ENCODE results near the gene GANAB.
"Not testable (repeated sequence)": the region's sequence is repeated elsewhere in the genome, so short reads cannot be mapped to it uniquely, and the experiment has no call there.

The GANAB gene

DNA sequence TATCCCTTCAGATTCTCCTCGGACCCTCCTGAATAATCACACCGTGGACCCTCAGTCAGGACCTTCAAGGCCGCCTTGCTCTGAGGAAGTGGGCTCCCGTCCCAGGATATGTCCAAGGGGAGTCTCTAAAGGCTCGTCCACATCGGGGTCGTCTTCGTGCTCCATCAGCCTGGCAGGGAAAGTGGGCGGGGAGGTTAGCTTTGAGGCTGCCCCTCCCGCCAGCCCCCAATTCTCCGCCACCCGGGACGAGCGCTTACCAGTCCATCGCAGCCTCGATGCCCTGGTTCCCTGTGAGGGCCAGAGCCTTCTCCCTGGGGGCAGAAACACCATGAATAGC is 32.0 kb upstream of the GANAB start:
- Histone ChIP-seq H3K36me3 (ENCODE audit: insufficient read depth, low read length) (peaks cover 17% of the 10 kb centered on the region), H3K27me3 (ENCODE audit: control insufficient read depth in 1 of 2, insufficient read depth in 2 of 2, low read length in 2 of 2) (no peaks in the 10 kb centered on the region), H3K4me1 (ENCODE audit: insufficient read depth, low read length) (peaks cover 12% of the 10 kb centered on the region), H3K9me3 (ENCODE audit: low read length) (no peaks in the 10 kb centered on the region), H3K4me3 (ENCODE audit: low read depth in 1 of 2, low read length in 2 of 2) (peak overlapping the region; percentile 67 to 88), H3K27ac (ENCODE audit: low read depth, low read length) (peak overlapping the region; percentile 89), H3K9ac (ENCODE audit: low read length) (peak overlapping the region; percentile 84)

- no peak overlapping the region for H3K27ac ChIP-seq (ENCODE audit: low read depth, low read length)
- no peaks in the 10 kb centered on the region for H3K9me3 ChIP-seq (ENCODE audit: low read length)
- H3K4me1 ChIP-seq (ENCODE audit: insufficient read depth, low read length) = peaks cover 19% of the 10 kb centered on the region
- H3K27me3 ChIP-seq (ENCODE audit: control insufficient read depth in 1 of 2, insufficient read depth in 2 of 2, low read length in 2 of 2) = no peaks in the 10 kb centered on the region
- peak overlapping the region in 1 of 2 donors; percentile 88 for H3K4me3 ChIP-seq (ENCODE audit: low read depth in 1 of 2, low read length in 2 of 2)
- H3K9ac ChIP-seq (ENCODE audit: low read length) = peak overlapping the region; percentile 84
- peaks cover 17% of the 10 kb centered on the region for H3K36me3 ChIP-seq (ENCODE audit: insufficient read depth, low read length)
Measured at GRCh38 chr11:62677714-62678113, 31.3 kb upstream of the GANAB start.

DNA sequence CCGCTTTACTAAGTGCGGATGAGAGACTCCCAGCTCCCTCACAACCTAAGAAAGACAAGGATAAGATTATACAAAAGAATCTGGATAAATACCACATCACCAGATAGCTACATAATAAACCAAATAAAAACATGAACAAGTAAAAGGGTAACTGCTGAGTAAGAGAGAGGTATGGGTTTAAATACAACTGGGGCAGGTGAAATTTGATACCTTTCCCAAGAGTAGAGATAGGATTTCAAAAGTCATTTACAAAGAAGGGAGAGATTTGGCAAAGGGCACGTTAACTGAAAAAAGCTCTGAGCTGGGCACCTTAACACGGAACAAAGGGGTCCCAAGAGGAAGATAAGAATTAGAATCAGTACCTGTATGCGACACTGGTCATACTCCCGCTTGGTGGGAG is 30.7 kb upstream of the GANAB start:
- Histone ChIP-seq H3K9me3 (ENCODE audit: low read length) (no peaks in the 10 kb centered on the region), H3K4me1 (ENCODE audit: insufficient read depth, low read length) (peaks cover 22% of the 10 kb centered on the region), H3K4me3 (ENCODE audit: low read depth in 1 of 2, low read length in 2 of 2) (no peak overlapping the region), H3K36me3 (ENCODE audit: insufficient read depth, low read length) (peaks cover 17% of the 10 kb centered on the region), H3K9ac (ENCODE audit: low read length) (no peak overlapping the region), H3K27me3 (ENCODE audit: control insufficient read depth in 1 of 2, insufficient read depth in 2 of 2, low read length in 2 of 2) (no peaks in the 10 kb centered on the region), H3K27ac (ENCODE audit: low read depth, low read length) (no peak overlapping the region)

GRCh38 chr11:62676698-62677097 is 30.3 kb upstream of the GANAB start:
- Histone ChIP-seq H3K9ac (ENCODE audit: low read length) (no peak overlapping the region), H3K27me3 (ENCODE audit: control insufficient read depth in 1 of 2, insufficient read depth in 2 of 2, low read length in 2 of 2) (no peaks in the 10 kb centered on the region), H3K27ac (ENCODE audit: low read depth, low read length) (no peak overlapping the region), H3K9me3 (ENCODE audit: low read length) (no peaks in the 10 kb centered on the region), H3K4me3 (ENCODE audit: low read depth in 1 of 2, low read length in 2 of 2) (no peak overlapping the region), H3K4me1 (ENCODE audit: insufficient read depth, low read length) (peaks cover 22% of the 10 kb centered on the region), H3K36me3 (ENCODE audit: insufficient read depth, low read length) (peaks cover 17% of the 10 kb centered on the region)

DNA sequence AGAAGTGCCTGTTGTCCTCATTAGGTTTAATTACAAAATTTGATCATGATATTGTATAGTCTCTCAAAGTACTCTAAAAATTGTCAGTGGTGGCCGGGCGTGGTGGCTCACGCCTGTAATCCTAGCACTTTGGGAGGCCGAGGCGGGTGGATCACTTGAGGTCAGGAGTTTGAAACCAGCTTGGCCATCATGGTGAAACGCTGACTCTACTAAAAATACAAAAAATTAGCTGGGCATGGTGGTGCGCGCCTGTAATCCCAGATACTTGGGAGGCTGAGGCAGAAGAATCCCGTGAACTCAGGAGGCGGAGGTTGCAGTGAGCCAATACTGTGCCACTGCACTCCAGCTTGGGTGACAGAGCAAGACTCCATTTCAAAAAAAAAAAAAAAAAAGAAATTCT is 29.0 kb upstream of the GANAB start:
- H3K4me1 ChIP-seq (ENCODE audit: insufficient read depth, low read length) = peaks cover 22% of the 10 kb centered on the region
- H3K27ac ChIP-seq (ENCODE audit: low read depth, low read length) = not testable (repeated sequence)

GRCh38 chr11:62673196-62673525 is 26.7 kb upstream of the GANAB start:
- Histone ChIP-seq H3K27ac (ENCODE audit: low read depth, low read length) (no peak overlapping the region), H3K27me3 (ENCODE audit: control insufficient read depth in 1 of 2, insufficient read depth in 2 of 2, low read length in 2 of 2) (no peaks in the 10 kb centered on the region), H3K9me3 (ENCODE audit: low read length) (no peaks in the 10 kb centered on the region), H3K9ac (ENCODE audit: low read length) (no peak overlapping the region), H3K4me3 (ENCODE audit: low read depth in 1 of 2, low read length in 2 of 2) (no peak overlapping the region), H3K4me1 (ENCODE audit: insufficient read depth, low read length) (peaks cover 19% of the 10 kb centered on the region), H3K36me3 (ENCODE audit: insufficient read depth, low read length) (peaks cover 17% of the 10 kb centered on the region)

More for the DNA sequence above, 29.0 kb upstream of the GANAB start:
- H3K9me3 ChIP-seq (ENCODE audit: low read length); H3K9ac ChIP-seq (ENCODE audit: low read length); H3K4me3 ChIP-seq (ENCODE audit: low read depth in 1 of 2, low read length in 2 of 2); H3K27me3 ChIP-seq (ENCODE audit: control insufficient read depth in 1 of 2, insufficient read depth in 2 of 2, low read length in 2 of 2): not testable (repeated sequence)
- peaks cover 17% of the 10 kb centered on the region for H3K36me3 ChIP-seq (ENCODE audit: insufficient read depth, low read length)

GRCh38 chr11:62671608-62672389 is 25.4 kb upstream of the GANAB start, which contains the start of the genes LBHD1 and UQCC3:
LBHD1 (minus strand) TSS chr11:62672267; CDS start chr11:62670031, 2,236 bp downstream.
UQCC3 (plus strand) TSS chr11:62671673; CDS start chr11:62671746, 73 bp downstream.
- Histone ChIP-seq H3K9ac (ENCODE audit: low read length) (peak within 1 kb of the TSS; percentile 62), H3K27ac (ENCODE audit: low read depth, low read length) (peak within 1 kb of the TSS; percentile 94), H3K4me3 (ENCODE audit: low read depth in 1 of 2, low read length in 2 of 2) (peak within 1 kb of the TSS; percentile 43 to 64), H3K27me3 (ENCODE audit: control insufficient read depth in 1 of 2, insufficient read depth in 2 of 2, low read length in 2 of 2) (no peaks in the 10 kb centered on the region), H3K9me3 (ENCODE audit: low read length) (no peaks in the 10 kb centered on the region), H3K4me1 (ENCODE audit: insufficient read depth, low read length) (peaks cover 24% of the 10 kb centered on the region), H3K36me3 (ENCODE audit: insufficient read depth, low read length) (peaks cover 15% of the 10 kb centered on the region)

- H3K9ac ChIP-seq (ENCODE audit: low read length) = peak overlapping the region; percentile 62
- H3K27ac ChIP-seq (ENCODE audit: low read depth, low read length) = peak overlapping the region; percentile 94
- H3K9me3 ChIP-seq (ENCODE audit: low read length) = no peaks in the 10 kb centered on the region
- no peaks in the 10 kb centered on the region for H3K27me3 ChIP-seq (ENCODE audit: control insufficient read depth in 1 of 2, insufficient read depth in 2 of 2, low read length in 2 of 2)
- H3K4me3 ChIP-seq (ENCODE audit: low read depth in 1 of 2, low read length in 2 of 2) = peak overlapping the region; percentile 43 to 64
- peaks cover 10% of the 10 kb centered on the region for H3K36me3 ChIP-seq (ENCODE audit: insufficient read depth, low read length)
- peaks cover 30% of the 10 kb centered on the region for H3K4me1 ChIP-seq (ENCODE audit: insufficient read depth, low read length)
Measured at GRCh38 chr11:62671236-62671607, 24.8 kb upstream of the GANAB start.

GRCh38 chr11:62669420-62670161 is 23.2 kb upstream of the GANAB start:
- peaks cover 34% of the 10 kb centered on the region for H3K4me1 ChIP-seq (ENCODE audit: insufficient read depth, low read length)
- no peaks in the 10 kb centered on the region for H3K27me3 ChIP-seq (ENCODE audit: control insufficient read depth in 1 of 2, insufficient read depth in 2 of 2, low read length in 2 of 2)
- peaks cover 8% of the 10 kb centered on the region for H3K36me3 ChIP-seq (ENCODE audit: insufficient read depth, low read length)
- H3K9ac ChIP-seq (ENCODE audit: low read length) = no peak overlapping the region
- H3K4me3 ChIP-seq (ENCODE audit: low read depth in 1 of 2, low read length in 2 of 2) = no peak overlapping the region
- no peak overlapping the region for H3K27ac ChIP-seq (ENCODE audit: low read depth, low read length)
- H3K9me3 ChIP-seq (ENCODE audit: low read length) = no peaks in the 10 kb centered on the region

- no peak overlapping the region for H3K4me3 ChIP-seq (ENCODE audit: low read depth in 1 of 2, low read length in 2 of 2)
- H3K4me1 ChIP-seq (ENCODE audit: insufficient read depth, low read length) = peaks cover 28% of the 10 kb centered on the region
- no peaks in the 10 kb centered on the region for H3K9me3 ChIP-seq (ENCODE audit: low read length)
- H3K36me3 ChIP-seq (ENCODE audit: insufficient read depth, low read length) = peaks cover 16% of the 10 kb centered on the region
- H3K27ac ChIP-seq (ENCODE audit: low read depth, low read length) = no peak overlapping the region
- no peaks in the 10 kb centered on the region for H3K27me3 ChIP-seq (ENCODE audit: control insufficient read depth in 1 of 2, insufficient read depth in 2 of 2, low read length in 2 of 2)
- peak overlapping the region; percentile 3 for H3K9ac ChIP-seq (ENCODE audit: low read length)
Measured at GRCh38 chr11:62667460-62667859, 21.0 kb upstream of the GANAB start.

DNA sequence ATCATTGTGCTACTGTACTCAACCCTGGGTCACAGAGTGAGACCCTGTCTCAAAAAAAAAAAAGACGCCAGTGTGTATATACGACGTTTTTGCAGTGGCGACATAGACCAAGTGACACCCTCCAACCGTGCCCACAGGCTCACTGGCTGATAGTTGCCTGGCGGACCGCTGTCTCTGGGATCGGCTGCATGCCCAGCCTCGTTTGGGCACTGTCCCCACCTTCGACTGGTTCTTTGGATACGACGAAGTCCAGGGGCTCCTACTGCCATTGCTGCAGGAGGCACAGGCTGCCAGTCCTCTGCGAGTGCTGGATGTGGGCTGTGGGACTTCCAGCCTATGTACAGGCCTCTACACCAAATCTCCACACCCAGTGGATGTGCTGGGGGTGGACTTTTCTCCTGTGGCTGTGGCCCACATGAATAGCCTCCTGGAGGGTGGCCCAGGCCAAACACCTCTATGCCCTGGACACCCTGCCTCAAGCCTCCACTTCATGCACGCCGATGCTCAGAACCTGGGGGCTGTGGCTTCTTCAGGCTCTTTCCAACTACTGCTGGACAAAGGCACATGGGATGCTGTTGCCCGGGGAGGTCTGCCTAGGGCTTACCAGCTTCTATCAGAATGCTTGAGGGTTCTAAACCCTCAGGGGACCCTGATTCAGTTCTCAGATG is 20.0 kb upstream of the GANAB start:
- Histone ChIP-seq H3K4me1 (ENCODE audit: insufficient read depth, low read length) (peaks cover 28% of the 10 kb centered on the region), H3K27ac (ENCODE audit: low read depth, low read length) (peak overlapping the region; percentile 95), H3K9ac (ENCODE audit: low read length) (peak overlapping the region; percentile 88), H3K27me3 (ENCODE audit: control insufficient read depth in 1 of 2, insufficient read depth in 2 of 2, low read length in 2 of 2) (no peaks in the 10 kb centered on the region), H3K4me3 (ENCODE audit: low read depth in 1 of 2, low read length in 2 of 2) (peak overlapping the region; percentile 75 to 91), H3K9me3 (ENCODE audit: low read length) (no peaks in the 10 kb centered on the region), H3K36me3 (ENCODE audit: insufficient read depth, low read length) (peaks cover 17% of the 10 kb centered on the region)

Measured in muscle layer of colon (tissue), 2 donors.